GM12872 (cell line): ENCODE data around the gene RNH1.

Experiments used
- TF ChIP-seq, protein P1 (sequence below): IDR thresholded peaks from 3 replicates; pipeline ENCODE4 v1.5.1; 2011; ENCODE audit warnings: low read depth, mild to moderate bottlenecking, low read length, moderate library complexity; ENCODE audit not compliant: insufficient read depth

Gene RNH1

DNA sequence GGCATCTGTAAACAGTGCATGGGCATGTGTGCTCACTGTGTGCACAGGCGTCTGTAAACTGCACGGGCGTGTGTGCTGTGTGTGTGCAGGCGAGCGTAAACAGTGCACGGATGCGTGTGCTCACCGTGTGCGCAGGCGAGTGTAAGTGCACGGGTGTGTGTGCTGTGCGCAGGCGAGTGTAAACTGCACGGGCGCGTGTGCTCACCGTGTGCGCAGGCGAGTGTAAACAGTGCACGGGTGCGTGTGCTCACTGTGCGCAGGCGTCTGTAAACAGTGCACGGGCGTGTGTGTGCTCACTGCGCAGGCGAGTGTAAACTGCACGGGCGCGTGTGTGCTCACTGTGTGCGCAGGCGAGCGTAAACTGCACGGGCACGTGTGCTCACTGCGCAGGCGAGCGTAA lies 22.4 kb downstream of the RNH1 start:
- TF ChIP-seq, protein P1, sequence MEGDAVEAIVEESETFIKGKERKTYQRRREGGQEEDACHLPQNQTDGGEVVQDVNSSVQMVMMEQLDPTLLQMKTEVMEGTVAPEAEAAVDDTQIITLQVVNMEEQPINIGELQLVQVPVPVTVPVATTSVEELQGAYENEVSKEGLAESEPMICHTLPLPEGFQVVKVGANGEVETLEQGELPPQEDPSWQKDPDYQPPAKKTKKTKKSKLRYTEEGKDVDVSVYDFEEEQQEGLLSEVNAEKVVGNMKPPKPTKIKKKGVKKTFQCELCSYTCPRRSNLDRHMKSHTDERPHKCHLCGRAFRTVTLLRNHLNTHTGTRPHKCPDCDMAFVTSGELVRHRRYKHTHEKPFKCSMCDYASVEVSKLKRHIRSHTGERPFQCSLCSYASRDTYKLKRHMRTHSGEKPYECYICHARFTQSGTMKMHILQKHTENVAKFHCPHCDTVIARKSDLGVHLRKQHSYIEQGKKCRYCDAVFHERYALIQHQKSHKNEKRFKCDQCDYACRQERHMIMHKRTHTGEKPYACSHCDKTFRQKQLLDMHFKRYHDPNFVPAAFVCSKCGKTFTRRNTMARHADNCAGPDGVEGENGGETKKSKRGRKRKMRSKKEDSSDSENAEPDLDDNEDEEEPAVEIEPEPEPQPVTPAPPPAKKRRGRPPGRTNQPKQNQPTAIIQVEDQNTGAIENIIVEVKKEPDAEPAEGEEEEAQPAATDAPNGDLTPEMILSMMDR = no peak

GRCh38 chr11:479311-479710 lies 27.7 kb downstream of the RNH1 start:
- TF ChIP-seq, protein P1 = no peak

DNA sequence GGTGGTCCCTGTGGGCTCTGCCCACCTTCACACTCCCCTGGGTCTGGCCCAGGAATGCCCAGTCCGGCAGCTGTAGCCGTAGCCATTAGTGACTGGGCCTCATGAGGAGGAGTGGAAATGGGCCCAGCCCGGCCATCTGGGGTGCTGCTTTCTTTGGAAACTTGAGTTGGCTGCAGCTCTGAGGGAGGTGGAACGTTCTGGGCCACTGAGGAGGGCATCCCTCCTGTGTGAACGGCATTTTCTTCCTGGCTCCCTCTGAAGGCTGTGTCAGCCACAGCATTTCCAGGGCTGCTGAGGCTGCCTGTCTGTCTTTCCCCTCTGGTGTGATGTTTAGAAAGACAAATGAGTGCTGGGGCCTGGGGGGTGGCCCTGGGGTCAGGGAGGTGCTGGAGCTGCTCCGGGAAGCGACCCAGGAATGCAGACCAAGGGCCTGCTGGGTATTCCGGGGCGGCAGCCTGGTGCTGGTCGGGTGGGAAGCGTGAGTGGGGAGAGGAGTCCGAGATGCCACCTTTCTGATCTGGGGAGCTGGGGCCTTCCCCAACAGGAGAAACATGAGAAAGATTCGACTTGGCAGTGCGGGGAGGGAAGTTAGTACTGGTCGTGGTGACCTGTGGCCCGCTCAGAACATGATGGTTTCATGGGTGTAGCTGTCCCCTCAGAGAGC lies 29.9 kb downstream of the RNH1 start:
- TF ChIP-seq, protein P1 = no peak

- TF ChIP-seq, protein P1 = no peak
These were observed 30.6 kb downstream of the RNH1 start for GRCh38 chr11:476416-476815.

DNA sequence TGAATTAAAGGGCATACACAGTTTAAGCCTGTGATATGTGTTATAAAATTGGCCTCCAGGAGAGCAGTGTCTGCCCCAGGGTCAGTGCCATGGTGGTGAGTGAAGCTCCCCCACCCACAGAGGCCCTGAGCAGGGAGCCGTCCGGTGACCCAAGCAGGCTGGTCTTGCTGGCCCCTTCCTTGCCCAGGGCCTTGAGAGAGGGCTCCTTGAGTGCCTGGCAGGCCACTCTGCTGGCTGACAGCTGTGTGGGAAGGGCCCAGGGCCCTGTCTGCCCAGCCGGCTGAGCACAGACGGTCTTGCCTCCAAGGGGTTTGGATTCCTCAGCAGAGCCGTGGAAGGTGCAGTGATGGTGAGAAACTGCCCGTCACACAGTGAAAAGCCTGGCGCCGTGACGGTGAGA lies 31.1 kb downstream of the RNH1 start:
- TF ChIP-seq, protein P1 = no peak

DNA sequence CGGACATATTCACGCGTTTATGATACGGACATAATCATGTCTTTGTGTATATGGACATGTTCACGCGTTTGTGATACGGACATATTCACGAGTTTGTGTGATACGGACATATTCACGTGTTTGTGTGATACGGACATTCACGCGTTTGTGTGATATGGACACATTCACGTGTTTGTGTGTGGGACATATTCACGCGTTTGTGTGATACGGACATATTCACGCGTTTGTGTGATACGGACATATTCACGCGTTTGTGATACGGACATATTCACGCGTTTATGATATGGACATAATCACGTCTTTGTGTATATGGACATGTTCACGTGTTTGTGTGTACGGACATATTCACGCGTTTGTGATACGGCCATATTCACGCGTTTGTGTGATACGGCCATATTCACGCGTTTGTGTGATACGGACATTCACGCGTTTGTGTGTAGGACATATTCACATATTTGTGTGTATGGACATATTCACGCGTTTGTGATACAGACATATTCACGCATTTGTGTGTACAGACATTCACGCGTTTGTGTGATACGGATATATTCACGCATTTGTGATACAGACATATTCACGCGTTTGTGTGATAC lies 32.0 kb downstream of the RNH1 start:
- TF ChIP-seq, protein P1 = no peak

- TF ChIP-seq, protein P1 = no peak
These were observed 32.9 kb downstream of the RNH1 start for GRCh38 chr11:473962-474785.
